K562 (cell line): ENCODE data around the gene PEBP1. TPM values are rescaled to one million over a fixed set of nuclear protein-coding genes. Genes with fewer than 3 reads are reported as not detected.
A peak's percentile ranks its signal among the peaks of the same experiment; 100 is the strongest.

Experiments used
- CEBPG ChIP-seq, 3 experiments: fragments of 200-800 bp in 1 of 3; sonication (Bioruptor generic) in 1 of 3; sonication (generic) in 1 of 3; formaldehyde crosslinking in 1 of 3; IDR thresholded peaks in 2 of 3; conservative IDR thresholded peaks in 1 of 3; 2 replicates each; pipeline versions ENCODE4 v1.6.1 to v1.8.0; 2016 to 2022; ENCODE audit warnings: missing compliant biosample characterization in 2 of 3, missing genetic modification characterization in 2 of 3, mild to moderate bottlenecking in 1 of 3, missing genetic modification reagents in 1 of 3
- E2F5 ChIP-seq: sonication (generic); formaldehyde crosslinking; IDR thresholded peaks from 2 replicates; pipeline ENCODE4 v1.8.0; 2022; ENCODE audit warnings: mild to moderate bottlenecking, missing genetic modification reagents
- ERF ChIP-seq: fragments of 450-650 bp; formaldehyde crosslinking; IDR thresholded peaks from 2 replicates; pipeline ENCODE4 v1.4.0; 2020; ENCODE audit warnings: mild to moderate bottlenecking, mixed read lengths
- ETV1 ChIP-seq: fragments of 450-650 bp; conservative IDR thresholded peaks from 2 replicates; pipeline ENCODE4 v1.6.1; 2016; ENCODE audit warnings: missing genetic modification characterization, control low read depth, low read depth, missing compliant biosample characterization
- FOXA1 ChIP-seq: fragments of 450-650 bp; IDR thresholded peaks from 2 replicates; pipeline ENCODE4 v1.6.1; 2016; ENCODE audit warnings: mild to moderate bottlenecking, borderline replicate concordance
- JUNB ChIP-seq: fragments of 450-650 bp; formaldehyde crosslinking; conservative IDR thresholded peaks from 2 replicates; pipeline ENCODE4 v1.4.0; 2020; ENCODE audit warnings: mild to moderate bottlenecking
- NR2F6 ChIP-seq: fragments of 450-650 bp; formaldehyde crosslinking; IDR thresholded peaks from 2 replicates; pipeline ENCODE4 v1.4.0; 2020; ENCODE audit warnings: mild to moderate bottlenecking
- POLR2G ChIP-seq: fragments of 200-400 bp; formaldehyde crosslinking; IDR thresholded peaks from 2 replicates; pipeline ENCODE4 v1.6.1; 2017; ENCODE audit warnings: low read depth, mild to moderate bottlenecking, antibody characterized with exemption, low read length, moderate library complexity
- RBFOX2 ChIP-seq: fragments of 200-400 bp; formaldehyde crosslinking; IDR thresholded peaks from 2 replicates; pipeline ENCODE4 v1.6.1; 2017; ENCODE audit warnings: low read depth, mild to moderate bottlenecking, low read length, moderate library complexity
- SMARCA5 ChIP-seq: fragments of 450-650 bp; IDR thresholded peaks from 2 replicates; pipeline ENCODE4 v1.6.1; 2016
- TEAD4 ChIP-seq, 2 experiments: sonication (generic) in 1 of 2; formaldehyde crosslinking in 1 of 2; IDR thresholded peaks; 2 replicates each; pipeline versions ENCODE4 v1.6.1 to v1.8.0; 2012 to 2022; ENCODE audit warnings: borderline replicate concordance in 1 of 2, inconsistent platforms in 1 of 2, low read length in 1 of 2, mild to moderate bottlenecking in 1 of 2, missing genetic modification reagents in 1 of 2
- WHSC1 ChIP-seq: IDR thresholded peaks from one replicate; pipeline ENCODE4 v1.6.1; 2012; ENCODE audit warnings: low read length, control low read depth, inconsistent platforms
- ZC3H4 ChIP-seq: sonication (generic); formaldehyde crosslinking; IDR thresholded peaks from 2 replicates; pipeline ENCODE4 v1.9.0; 2021; ENCODE audit warnings: missing genetic modification reagents, borderline replicate concordance
- ZHX1 ChIP-seq: fragments of 150-350 bp; conservative IDR thresholded peaks from 2 replicates; pipeline ENCODE4 v1.6.1; 2014; ENCODE audit warnings: low read length
- ZNF316 ChIP-seq: fragments of 450-650 bp; IDR thresholded peaks from 2 replicates; pipeline ENCODE4 v1.6.1; 2016
- ZNF561 ChIP-seq: fragments of 450-650 bp; formaldehyde crosslinking; conservative IDR thresholded peaks from 2 replicates; pipeline ENCODE4 v1.4.0; 2020; ENCODE audit warnings: mild to moderate bottlenecking, moderate library complexity
- ZNF609 ChIP-seq: sonication (generic); formaldehyde crosslinking; IDR thresholded peaks from 2 replicates; pipeline ENCODE4 v1.8.1; 2023; ENCODE audit warnings: missing genetic modification reagents, mild to moderate bottlenecking, borderline replicate concordance
- ZNF75A ChIP-seq: fragments of 450-650 bp; formaldehyde crosslinking; IDR thresholded peaks from 2 replicates; pipeline ENCODE4 v1.4.0; 2020; ENCODE audit warnings: mild to moderate bottlenecking
- ZNF766 ChIP-seq: fragments of 200-800 bp; sonication (Bioruptor generic); conservative IDR thresholded peaks from 2 replicates; pipeline ENCODE4 v1.6.1; 2016; ENCODE audit warnings: missing genetic modification characterization, missing compliant biosample characterization
- ZNF830 ChIP-seq: fragments of 250-450 bp; sonication (Bioruptor Pico); IDR thresholded peaks from 2 replicates; pipeline ENCODE4 v1.5.0; 2021; ENCODE audit warnings: mild to moderate bottlenecking
- polyA plus RNA-seq, 8 experiments: library from polyadenylated mRNA; depleted of rRNA in 4 of 8; stranded (reverse) in 5 of 8; unstranded in 3 of 8; fragments of >200 nt; fragmentation: Nextera tagmentation in 2 of 8; fragmentation: Illumina TruSeq in 1 of 8; extraction: Ambion mirVana in 2 of 8; extraction: Trizol in 1 of 8; gene quantifications; 2 replicates each; pipeline versions ENCODE4 v1.2.1 to v1.2.3, GENCODE V29; 2011 to 2014; ENCODE audit warnings: inconsistent platforms in 1 of 8, missing spikeins in 1 of 8
- total RNA-seq, 7 experiments: library from RNA; depleted of rRNA in 6 of 7; stranded (reverse); fragments of >200 nt in 6 of 7; fragmentation: Illumina TruSeq in 2 of 7; extraction: Trizol in 2 of 7; gene quantifications; 2 replicates each; pipeline versions ENCODE4 v1.2.1 to v1.2.3, GENCODE V29; 2011 to 2021; ENCODE audit warnings: low replicate concordance in 1 of 7

Gene PEBP1
- total and polyA plus RNA-seq, 9 of the 15 experiments (the other 6 are each of a cell fraction or from before 2014, with no cell fraction given): 77.3 to 207 (median 153) TPM

GRCh38 chr12:118103601-118104382 is 32.1 kb upstream of the PEBP1 start, which contains the start of gene VSIG10 (continued):
- TF ChIP-seq ZHX1 (no peak), ZNF561 (CRISPR knock-in tag) (no peak), ERF (CRISPR knock-in tag) (no peak), E2F5 (CRISPR knock-in tag) (no peak), NR2F6 (no peak), ZNF75A (no peak), ZNF316 (no peak), RBFOX2 (0 out of 2 replicates have a peak, but pooled peaks have one; percentile 28), SMARCA5 (no peak), WHSC1 (no peak), ZNF609 (CRISPR knock-in tag) (no peak), FOXA1 (no peak), CEBPG (CRISPR knock-in tag; IDR thresholded peaks at IDR 0.05) (no peak), CEBPG (tag; conservative IDR thresholded peaks at IDR 0.05 in 1 of 2, IDR thresholded peaks at IDR 0.05 in 1 of 2) (no peak), ZC3H4 (CRISPR knock-in tag) (no peak), TEAD4 (IDR thresholded peaks at IDR 0.05; ENCODE audit: low read length) (no peak), TEAD4 (CRISPR knock-in tag; IDR thresholded peaks at IDR 0.05; ENCODE audit: borderline replicate concordance) (no peak), JUNB (CRISPR knock-in tag) (no peak), POLR2G (0 out of 2 replicates have a peak, but pooled peaks have one; percentile 38), ZNF830 (CRISPR knock-in tag) (no peak), ZNF766 (no peak), ETV1 (tag) (no peak)
